Stimulated activated CD4-positive, alpha-beta T cell treated with anti-CD3 and anti-CD28 coated beads, Interleukin-1b, Interleukin-23, amount 100 ng/mL, for 24 hours (primary cell): ENCODE data around the gene C1QTNF12.

ENCODE experiments used
- DNase-seq, 4 experiments: peaks; one replicate each; pipeline ENCODE4 v3.0.0-alpha.2; 2020; ENCODE audit warnings: low read depth in 4 of 4, low spot score in 1 of 4

Gene C1QTNF12

GRCh38 chr1:1281533-1282321 lies 35.2 kb upstream of the C1QTNF12 start:
- DNase-seq: no peak

GRCh38 chr1:1280782-1281481 lies 34.4 kb upstream of the C1QTNF12 start:
- DNase-seq: no peak

GRCh38 chr1:1279028-1279427 lies 32.5 kb upstream of the C1QTNF12 start:
- DNase-seq: no peak

GRCh38 chr1:1278620-1279019 lies 32.1 kb upstream of the C1QTNF12 start:
- no peak for DNase-seq

GRCh38 chr1:1275836-1276235 lies 29.3 kb upstream of the C1QTNF12 start:
- DNase-seq: no peak

GRCh38 chr1:1274931-1275431 lies 28.5 kb upstream of the C1QTNF12 start:
- DNase-seq: no peak

- no peak for DNase-seq
Observed at GRCh38 chr1:1274299-1274930, 27.9 kb upstream of the C1QTNF12 start.

GRCh38 chr1:1273512-1274298 lies 27.2 kb upstream of the C1QTNF12 start, which contains the start of gene UBE2J2:
Gene UBE2J2, minus strand, starts transcription at chr1:1273854. Its CDS starts 5,862 bp downstream, at chr1:1267992.
- DNase-seq: peak; percentile 86 to 94 (median 90)

GRCh38 chr1:1273209-1273511 lies 26.6 kb upstream of the C1QTNF12 start:
- DNase-seq: no peak

- DNase-seq: no peak
Observed at GRCh38 chr1:1272341-1273208, 26.1 kb upstream of the C1QTNF12 start.

GRCh38 chr1:1270813-1271212 lies 24.3 kb upstream of the C1QTNF12 start:
- DNase-seq: no peak

- no peak for DNase-seq
Observed at GRCh38 chr1:1268284-1268682, 21.8 kb upstream of the C1QTNF12 start.

- no peak for DNase-seq
Observed at GRCh38 chr1:1267488-1268283, 21.2 kb upstream of the C1QTNF12 start.

GRCh38 chr1:1264868-1265272 lies 18.3 kb upstream of the C1QTNF12 start:
- no peak for DNase-seq

GRCh38 chr1:1264026-1264425 lies 17.5 kb upstream of the C1QTNF12 start:
- no peak for DNase-seq

GRCh38 chr1:1262758-1263157 lies 16.2 kb upstream of the C1QTNF12 start:
- no peak for DNase-seq

- DNase-seq: no peak
Observed at GRCh38 chr1:1262071-1262470, 15.5 kb upstream of the C1QTNF12 start.

- no peak for DNase-seq
Observed at GRCh38 chr1:1260843-1261560, 14.5 kb upstream of the C1QTNF12 start.
